K562 (cell line): ENCODE results near the gene OSBPL3. TPM values are rescaled to one million over a fixed set of nuclear protein-coding genes. Genes with fewer than 3 reads are reported as not detected.

Experiments used
- BMI1 ChIP-seq: fragments of 150-350 bp; IDR thresholded peaks from 2 replicates; pipeline ENCODE4 v1.6.1; 2014; ENCODE audit warnings: low read length
- CCNT2 ChIP-seq: IDR thresholded peaks from 2 replicates; pipeline ENCODE4 v1.6.1; 2011; ENCODE audit warnings: borderline replicate concordance, low read depth, mild to moderate bottlenecking, moderate library complexity, mixed read lengths, low read length; ENCODE audit not compliant: insufficient read length; ENCODE audit errors: extremely low read depth
- COPS2 ChIP-seq: fragments of 450-650 bp; conservative IDR thresholded peaks from 2 replicates; pipeline ENCODE4 v1.6.1; 2016; ENCODE audit warnings: mild to moderate bottlenecking, moderate library complexity
- CXXC5 ChIP-seq: fragments of 250-450 bp; sonication (Bioruptor Pico); IDR thresholded peaks from 2 replicates; pipeline ENCODE4 v1.8.0; 2022; ENCODE audit warnings: inconsistent platforms, mild to moderate bottlenecking, moderate library complexity
- ELF4 ChIP-seq: fragments of 450-650 bp; formaldehyde crosslinking; IDR thresholded peaks from 2 replicates; pipeline ENCODE4 v1.4.0; 2022; ENCODE audit warnings: missing genetic modification characterization
- EP400 ChIP-seq: fragments of 450-650 bp; IDR thresholded peaks from 2 replicates; pipeline ENCODE4 v1.6.1; 2017; ENCODE audit warnings: antibody characterized with exemption, mild to moderate bottlenecking, moderate library complexity
- ETS2 ChIP-seq: IDR thresholded peaks from 2 replicates; pipeline ENCODE4 v1.6.1; 2016; ENCODE audit warnings: borderline replicate concordance, missing genetic modification characterization, mild to moderate bottlenecking, moderate library complexity, missing compliant biosample characterization; ENCODE audit not compliant: poor library complexity, severe bottlenecking
- GATA2 ChIP-seq: sonication (generic); formaldehyde crosslinking; IDR thresholded peaks from 2 replicates; pipeline ENCODE4 v1.4.0; 2020; ENCODE audit warnings: mild to moderate bottlenecking, missing genetic modification reagents
- ILK ChIP-seq: fragments of 450-650 bp; IDR thresholded peaks from 2 replicates; pipeline ENCODE4 v1.6.1; 2016; ENCODE audit warnings: missing genetic modification characterization, low read depth, mild to moderate bottlenecking, missing compliant biosample characterization, moderate library complexity, borderline replicate concordance
- KDM1A ChIP-seq, 2 experiments: fragments of 450-650 bp; IDR thresholded peaks; 2 replicates each; pipeline ENCODE4 v1.6.1; 2016; ENCODE audit warnings: mild to moderate bottlenecking in 2 of 2
- KLF10 ChIP-seq: fragments of 250-450 bp; sonication (Bioruptor Pico); IDR thresholded peaks from 2 replicates; pipeline ENCODE4 v1.6.1; 2021; ENCODE audit warnings: matching md5 sums
- LEF1 ChIP-seq: fragments of 450-650 bp; IDR thresholded peaks from 2 replicates; pipeline ENCODE4 v1.6.1; 2016; ENCODE audit warnings: mild to moderate bottlenecking
- NCOA2 ChIP-seq, 2 experiments: fragments of 450-650 bp; IDR thresholded peaks; 2 replicates each; pipeline ENCODE4 v1.6.1; 2018; ENCODE audit warnings: mild to moderate bottlenecking in 2 of 2, moderate library complexity in 1 of 2; ENCODE audit not compliant: partially characterized antibody in 2 of 2
- PYGO2 ChIP-seq: fragments of 450-650 bp; IDR thresholded peaks from 2 replicates; pipeline ENCODE4 v1.6.1; 2016; ENCODE audit warnings: mild to moderate bottlenecking, missing genetic modification characterization, moderate library complexity, missing compliant biosample characterization
- SMARCE1 ChIP-seq: fragments of 450-650 bp; IDR thresholded peaks from 2 replicates; pipeline ENCODE4 v1.7.1; 2016; ENCODE audit warnings: mild to moderate bottlenecking
- XRCC3 ChIP-seq: fragments of 450-650 bp; IDR thresholded peaks from 2 replicates; pipeline ENCODE4 v1.6.1; 2017; ENCODE audit warnings: mild to moderate bottlenecking, moderate library complexity
- ZNF12 ChIP-seq: sonication (generic); formaldehyde crosslinking; IDR thresholded peaks from 2 replicates; pipeline ENCODE4 v1.4.0; 2020; ENCODE audit warnings: mild to moderate bottlenecking, missing genetic modification reagents
- ZNF695 ChIP-seq: fragments of 450-650 bp; formaldehyde crosslinking; IDR thresholded peaks from 2 replicates; pipeline ENCODE4 v1.4.0; 2020; ENCODE audit warnings: mild to moderate bottlenecking, moderate library complexity
- polyA plus RNA-seq, 8 experiments: library from polyadenylated mRNA; depleted of rRNA in 4 of 8; stranded (reverse) in 5 of 8; unstranded in 3 of 8; fragments of >200 nt; fragmentation: Nextera tagmentation in 2 of 8; fragmentation: Illumina TruSeq in 1 of 8; extraction: Ambion mirVana in 2 of 8; extraction: Trizol in 1 of 8; gene quantifications; 2 replicates each; pipeline versions ENCODE4 v1.2.1 to v1.2.3, GENCODE V29; 2011 to 2014; ENCODE audit warnings: inconsistent platforms in 1 of 8, missing spikeins in 1 of 8
- total RNA-seq, 7 experiments: library from RNA; depleted of rRNA in 6 of 7; stranded (reverse); fragments of >200 nt in 6 of 7; fragmentation: Illumina TruSeq in 2 of 7; extraction: Trizol in 2 of 7; gene quantifications; 2 replicates each; pipeline versions ENCODE4 v1.2.1 to v1.2.3, GENCODE V29; 2011 to 2021; ENCODE audit warnings: low replicate concordance in 1 of 7
- TF ChIP-seq, protein P1 (sequence below): fragments of 250-450 bp; sonication (Bioruptor Pico); IDR thresholded peaks from 2 replicates; pipeline ENCODE4 v1.4.0; 2020; ENCODE audit warnings: mild to moderate bottlenecking, moderate library complexity, borderline replicate concordance
- TF ChIP-seq, protein P2 (sequence below): fragments of 250-450 bp; sonication (Bioruptor Pico); IDR thresholded peaks from 2 replicates; pipeline ENCODE4 v1.5.0; 2020; ENCODE audit warnings: mild to moderate bottlenecking, borderline replicate concordance
- TF ChIP-seq, protein P3 (sequence below), 2 experiments: fragments of 450-650 bp; conservative IDR thresholded peaks; 2 replicates each; pipeline ENCODE4 v1.6.1; 2017; ENCODE audit warnings: mild to moderate bottlenecking in 2 of 2, moderate library complexity in 2 of 2
- TF ChIP-seq, protein P4 (sequence below): sonication (generic); formaldehyde crosslinking; IDR thresholded peaks from 2 replicates; pipeline ENCODE4 v1.8.0; 2022; ENCODE audit warnings: mild to moderate bottlenecking, missing genetic modification reagents

OSBPL3 gene
- total and polyA plus RNA-seq, 9 of the 15 experiments (the other 6 are each of a cell fraction or from before 2014, with no cell fraction given) = 4.8 to 37.2 (median 26.5) TPM

DNA sequence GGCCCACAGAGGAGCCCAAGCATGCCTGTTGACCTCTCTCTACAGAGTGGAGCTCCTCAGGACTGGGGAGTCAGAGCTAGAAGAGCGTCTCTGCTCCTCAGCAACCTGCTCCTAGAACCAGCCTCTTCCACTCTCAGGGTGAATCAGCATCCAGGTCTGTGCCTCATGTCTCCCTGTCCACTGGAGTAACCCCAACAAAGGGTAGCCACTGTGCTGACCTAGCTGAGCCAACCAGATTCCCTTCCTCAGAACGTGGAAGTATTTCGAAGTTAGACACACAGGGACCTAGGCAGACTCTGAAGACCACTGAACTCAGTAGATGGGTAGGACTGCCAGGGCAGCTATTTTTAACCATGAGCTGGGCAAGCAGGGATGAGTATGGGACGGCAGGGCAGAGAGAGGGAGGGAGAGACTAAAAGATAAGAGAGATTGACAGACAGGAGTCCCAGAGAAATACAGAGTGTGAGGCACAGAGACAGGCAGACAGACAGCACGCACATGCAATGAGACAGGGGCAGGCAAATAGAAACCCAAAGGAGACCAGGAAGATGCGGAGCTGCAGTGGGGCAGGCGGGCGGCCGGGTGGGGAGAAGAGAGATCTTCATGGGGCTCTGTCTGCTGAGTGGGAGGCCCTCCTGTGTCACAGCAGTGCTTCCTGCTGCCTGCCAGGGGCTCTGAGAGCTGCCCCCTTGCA lies 56.7 kb downstream of the OSBPL3 start (continued):
- TF ChIP-seq, protein P1, sequence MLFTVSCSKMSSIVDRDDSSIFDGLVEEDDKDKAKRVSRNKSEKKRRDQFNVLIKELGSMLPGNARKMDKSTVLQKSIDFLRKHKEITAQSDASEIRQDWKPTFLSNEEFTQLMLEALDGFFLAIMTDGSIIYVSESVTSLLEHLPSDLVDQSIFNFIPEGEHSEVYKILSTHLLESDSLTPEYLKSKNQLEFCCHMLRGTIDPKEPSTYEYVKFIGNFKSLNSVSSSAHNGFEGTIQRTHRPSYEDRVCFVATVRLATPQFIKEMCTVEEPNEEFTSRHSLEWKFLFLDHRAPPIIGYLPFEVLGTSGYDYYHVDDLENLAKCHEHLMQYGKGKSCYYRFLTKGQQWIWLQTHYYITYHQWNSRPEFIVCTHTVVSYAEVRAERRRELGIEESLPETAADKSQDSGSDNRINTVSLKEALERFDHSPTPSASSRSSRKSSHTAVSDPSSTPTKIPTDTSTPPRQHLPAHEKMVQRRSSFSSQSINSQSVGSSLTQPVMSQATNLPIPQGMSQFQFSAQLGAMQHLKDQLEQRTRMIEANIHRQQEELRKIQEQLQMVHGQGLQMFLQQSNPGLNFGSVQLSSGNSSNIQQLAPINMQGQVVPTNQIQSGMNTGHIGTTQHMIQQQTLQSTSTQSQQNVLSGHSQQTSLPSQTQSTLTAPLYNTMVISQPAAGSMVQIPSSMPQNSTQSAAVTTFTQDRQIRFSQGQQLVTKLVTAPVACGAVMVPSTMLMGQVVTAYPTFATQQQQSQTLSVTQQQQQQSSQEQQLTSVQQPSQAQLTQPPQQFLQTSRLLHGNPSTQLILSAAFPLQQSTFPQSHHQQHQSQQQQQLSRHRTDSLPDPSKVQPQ (CRISPR knock-in tag) = no peak
- TF ChIP-seq, protein P2, sequence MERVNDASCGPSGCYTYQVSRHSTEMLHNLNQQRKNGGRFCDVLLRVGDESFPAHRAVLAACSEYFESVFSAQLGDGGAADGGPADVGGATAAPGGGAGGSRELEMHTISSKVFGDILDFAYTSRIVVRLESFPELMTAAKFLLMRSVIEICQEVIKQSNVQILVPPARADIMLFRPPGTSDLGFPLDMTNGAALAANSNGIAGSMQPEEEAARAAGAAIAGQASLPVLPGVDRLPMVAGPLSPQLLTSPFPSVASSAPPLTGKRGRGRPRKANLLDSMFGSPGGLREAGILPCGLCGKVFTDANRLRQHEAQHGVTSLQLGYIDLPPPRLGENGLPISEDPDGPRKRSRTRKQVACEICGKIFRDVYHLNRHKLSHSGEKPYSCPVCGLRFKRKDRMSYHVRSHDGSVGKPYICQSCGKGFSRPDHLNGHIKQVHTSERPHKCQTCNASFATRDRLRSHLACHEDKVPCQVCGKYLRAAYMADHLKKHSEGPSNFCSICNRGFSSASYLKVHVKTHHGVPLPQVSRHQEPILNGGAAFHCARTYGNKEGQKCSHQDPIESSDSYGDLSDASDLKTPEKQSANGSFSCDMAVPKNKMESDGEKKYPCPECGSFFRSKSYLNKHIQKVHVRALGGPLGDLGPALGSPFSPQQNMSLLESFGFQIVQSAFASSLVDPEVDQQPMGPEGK (CRISPR knock-in tag) = no peak
- no peak for TF ChIP-seq XRCC3
- no peak; the same call in 1 of the 2 replicates for TF ChIP-seq LEF1
- no peak for TF ChIP-seq ZNF695 (CRISPR knock-in tag)
- no peak for TF ChIP-seq KLF10 (CRISPR knock-in tag)
- TF ChIP-seq, protein P3, sequence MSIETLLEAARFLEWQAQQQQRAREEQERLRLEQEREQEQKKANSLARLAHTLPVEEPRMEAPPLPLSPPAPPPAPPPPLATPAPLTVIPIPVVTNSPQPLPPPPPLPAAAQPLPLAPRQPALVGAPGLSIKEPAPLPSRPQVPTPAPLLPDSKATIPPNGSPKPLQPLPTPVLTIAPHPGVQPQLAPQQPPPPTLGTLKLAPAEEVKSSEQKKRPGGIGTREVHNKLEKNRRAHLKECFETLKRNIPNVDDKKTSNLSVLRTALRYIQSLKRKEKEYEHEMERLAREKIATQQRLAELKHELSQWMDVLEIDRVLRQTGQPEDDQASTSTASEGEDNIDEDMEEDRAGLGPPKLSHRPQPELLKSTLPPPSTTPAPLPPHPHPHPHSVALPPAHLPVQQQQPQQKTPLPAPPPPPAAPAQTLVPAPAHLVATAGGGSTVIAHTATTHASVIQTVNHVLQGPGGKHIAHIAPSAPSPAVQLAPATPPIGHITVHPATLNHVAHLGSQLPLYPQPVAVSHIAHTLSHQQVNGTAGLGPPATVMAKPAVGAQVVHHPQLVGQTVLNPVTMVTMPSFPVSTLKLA (conservative IDR thresholded peaks at IDR 0.05) = peak in 1 of 2 experiments; percentile 58; a peak in 1 of 4 replicates
- TF ChIP-seq EP400 = peak; percentile 47; the same call in 1 of the 2 replicates
- TF ChIP-seq KDM1A (IDR thresholded peaks at IDR 0.05) = no peak
- TF ChIP-seq BMI1 = no peak
- TF ChIP-seq CCNT2 = no peak
- TF ChIP-seq PYGO2 (tag) = no peak
- 0 out of 2 replicates have a peak, but pooled peaks have one; percentile 38 for TF ChIP-seq ZNF12
- TF ChIP-seq GATA2 (CRISPR knock-in tag) = peak; percentile 54; the same call in 1 of the 2 replicates
- no peak for TF ChIP-seq NCOA2 (IDR thresholded peaks at IDR 0.05; ENCODE audit: partially characterized antibody in 2 of 2)
- no peak for TF ChIP-seq ETS2 (tag)
- TF ChIP-seq, protein P4, sequence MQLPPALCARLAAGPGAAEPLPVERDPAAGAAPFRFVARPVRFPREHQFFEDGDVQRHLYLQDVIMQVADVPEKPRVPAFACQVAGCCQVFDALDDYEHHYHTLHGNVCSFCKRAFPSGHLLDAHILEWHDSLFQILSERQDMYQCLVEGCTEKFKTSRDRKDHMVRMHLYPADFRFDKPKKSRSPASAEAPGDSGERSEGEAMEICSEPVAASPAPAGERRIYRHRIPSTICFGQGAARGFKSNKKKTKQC (CRISPR knock-in tag) = no peak
- TF ChIP-seq COPS2 = no peak
- peak; percentile 51; the same call in 1 of the 2 replicates for TF ChIP-seq ELF4 (CRISPR knock-in tag)
- TF ChIP-seq CXXC5 (CRISPR knock-in tag) = peak; percentile 13; the same call in 1 of the 2 replicates
- peak; percentile 60 for TF ChIP-seq SMARCE1
- TF ChIP-seq ILK = no peak
